Thymus (tissue), 11 donors: Measurements from ENCODE around the gene LMAN2. TPM values are rescaled to one million over a fixed set of nuclear protein-coding genes. Genes with fewer than 3 reads are reported as not detected.
A peak's percentile ranks its signal among the peaks of the same experiment; 100 is the strongest.
"Not testable (repeated sequence)": the region's sequence is repeated elsewhere in the genome, so short reads cannot be mapped to it uniquely, and the experiment has no call there.

Experiments used
- DNase-seq, 9 donors: peaks; one replicate each; pipeline ENCODE4 v3.0.0-alpha.2; 2013; ENCODE audit warnings: low spot score in 9 of 9, low read depth in 6 of 9, missing footprints in 1 of 9
- H3K27ac ChIP-seq, 2 donors: one replicate each; pipeline ENCODE4 v1.5.1; 2013; ENCODE audit warnings: control low read depth in 1 of 2, low read depth in 1 of 2, low read length in 1 of 2, mild to moderate bottlenecking in 1 of 2, moderate library complexity in 1 of 2
- H3K27me3 ChIP-seq, 2 donors: one replicate each; pipeline ENCODE4 v1.5.1; 2013; ENCODE audit warnings: low read length in 1 of 2; ENCODE audit not compliant: control insufficient read depth in 2 of 2, insufficient read depth in 1 of 2
- H3K36me3 ChIP-seq, 2 donors: one replicate each; pipeline ENCODE4 v1.5.1; 2013; ENCODE audit warnings: low read length in 1 of 2, mild to moderate bottlenecking in 1 of 2, moderate library complexity in 1 of 2; ENCODE audit not compliant: control insufficient read depth in 2 of 2, insufficient read depth in 2 of 2
- H3K4me1 ChIP-seq, 2 donors: one replicate each; pipeline ENCODE4 v1.5.1; 2013; ENCODE audit warnings: low read length in 2 of 2; ENCODE audit not compliant: control insufficient read depth in 2 of 2, insufficient read depth in 2 of 2
- H3K4me3 ChIP-seq, 2 donors: one replicate each; pipeline ENCODE4 v1.5.1; 2013; ENCODE audit warnings: low read length in 2 of 2, control low read depth in 1 of 2, mild to moderate bottlenecking in 1 of 2
- H3K9me3 ChIP-seq, 2 donors: one replicate each; pipeline ENCODE4 v1.5.1; 2013; ENCODE audit warnings: low read length in 1 of 2, mild to moderate bottlenecking in 1 of 2; ENCODE audit not compliant: control insufficient read depth in 2 of 2, insufficient read depth in 1 of 2
- WGBS: extraction: QIAGEN DNeasy Blood & Tissue Kit; methylation state at CpG from one replicate; pipeline ENCODE4 v1.1.7; 2013; 5-methylcytosine and 5-hydroxymethylcytosine counted together
- polyA plus RNA-seq: library from polyadenylated mRNA; stranded (reverse); fragments of 200-250 nt; gene quantifications from one replicate; pipeline ENCODE4 v1.2.3, GENCODE V29; 2013
- total RNA-seq: library from RNA; stranded (reverse); fragments of 120-200 nt; gene quantifications from one replicate; pipeline ENCODE4 v1.2.4, GENCODE V29; 2013
- donor health status: healthy.

The LMAN2 gene
- total and polyA plus RNA-seq, 2 donors, result 95.3 to 117 TPM

DNA sequence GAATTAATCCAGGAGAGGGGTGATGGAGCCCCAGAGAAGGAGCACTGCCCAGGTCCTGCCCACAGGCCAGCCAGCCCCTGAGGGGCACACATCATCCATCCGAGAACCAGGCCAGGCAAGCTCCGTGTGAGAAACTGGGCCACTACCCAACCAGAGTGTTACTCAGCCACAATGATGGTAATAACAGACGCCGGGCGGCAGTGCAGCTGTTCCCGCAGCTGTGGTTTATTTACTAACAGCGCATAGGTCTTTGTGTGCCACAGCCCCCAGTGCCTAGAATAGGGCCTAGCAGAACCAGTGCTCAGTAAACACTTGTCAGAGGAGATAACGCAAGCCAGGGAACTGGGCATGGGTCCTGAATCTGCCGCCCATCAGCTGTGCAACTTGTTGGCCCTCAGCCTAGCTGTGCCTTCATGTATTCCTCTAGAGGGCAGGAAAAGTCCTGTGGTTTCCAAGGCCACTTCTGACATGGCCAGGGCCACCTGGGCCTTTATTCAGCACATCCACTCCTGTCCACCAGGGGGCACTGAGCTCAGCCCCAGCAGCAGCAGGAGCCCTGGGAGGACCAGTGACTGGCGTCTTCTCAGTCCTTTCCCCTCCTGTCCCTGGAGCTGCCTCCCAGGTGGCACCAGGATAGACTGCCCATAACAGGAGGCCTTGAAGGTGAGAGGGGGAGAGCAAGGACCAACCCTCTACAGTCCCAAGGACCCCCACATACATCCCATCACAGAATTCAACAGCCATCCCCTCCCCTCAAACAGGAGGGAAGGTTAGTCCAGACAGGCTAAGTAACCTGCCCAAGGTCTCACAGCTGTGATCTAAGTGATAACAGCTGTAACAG lies 41.9 kb downstream of the LMAN2 start:
- H3K27ac ChIP-seq, result peak overlapping the region in 1 of 2 donors; percentile 40
- 78% methylated on average over 10 of the region's 10 CpGs for WGBS
- H3K4me1 ChIP-seq, result peaks cover 29 to 59% of the 10 kb centered on the region in 2 donors

DNA sequence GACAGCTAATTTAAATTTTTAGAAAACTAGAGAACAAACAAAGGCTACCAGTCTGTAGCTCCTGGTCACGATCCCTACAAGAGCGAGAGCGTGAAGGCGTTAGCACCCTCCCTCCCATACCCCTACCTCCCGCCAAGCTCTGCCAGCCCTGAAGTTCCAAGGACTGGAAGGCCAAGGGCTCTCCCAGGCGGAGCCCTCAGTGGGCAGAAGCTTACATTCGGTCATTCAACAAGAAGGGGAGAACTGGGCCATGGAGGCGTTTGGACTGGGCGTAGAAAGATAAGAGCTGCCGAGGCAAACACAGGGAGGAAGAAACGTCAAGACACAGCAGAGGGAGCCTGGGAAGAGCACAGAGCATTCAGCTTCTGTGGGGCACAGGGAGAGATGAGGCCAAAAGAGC lies 42.7 kb downstream of the LMAN2 start:
- Histone ChIP-seq H3K4me3 (no peak overlapping the region), H3K4me1 (peaks cover 34 to 64% of the 10 kb centered on the region in 2 donors), H3K9me3 (no peaks in the 10 kb centered on the region), H3K27ac (no peak overlapping the region), H3K27me3 (no peaks in the 10 kb centered on the region), H3K36me3 (peaks cover 28 to 54% of the 10 kb centered on the region in 2 donors)
- no peak for DNase-seq
- WGBS, result 98% methylated on average over 11 of the region's 11 CpGs

More for the DNA sequence above, 41.9 kb downstream of the LMAN2 start:
- DNase-seq, result peak in 4 of 9 donors; percentile 46 to 76 (median 68)
- H3K27me3 ChIP-seq, result no peaks in the 10 kb centered on the region
- H3K4me3 ChIP-seq, result peak overlapping the region; percentile 45 to 81
- H3K9me3 ChIP-seq, result no peaks in the 10 kb centered on the region
- H3K36me3 ChIP-seq, result peaks cover 28 to 55% of the 10 kb centered on the region in 2 donors

DNA sequence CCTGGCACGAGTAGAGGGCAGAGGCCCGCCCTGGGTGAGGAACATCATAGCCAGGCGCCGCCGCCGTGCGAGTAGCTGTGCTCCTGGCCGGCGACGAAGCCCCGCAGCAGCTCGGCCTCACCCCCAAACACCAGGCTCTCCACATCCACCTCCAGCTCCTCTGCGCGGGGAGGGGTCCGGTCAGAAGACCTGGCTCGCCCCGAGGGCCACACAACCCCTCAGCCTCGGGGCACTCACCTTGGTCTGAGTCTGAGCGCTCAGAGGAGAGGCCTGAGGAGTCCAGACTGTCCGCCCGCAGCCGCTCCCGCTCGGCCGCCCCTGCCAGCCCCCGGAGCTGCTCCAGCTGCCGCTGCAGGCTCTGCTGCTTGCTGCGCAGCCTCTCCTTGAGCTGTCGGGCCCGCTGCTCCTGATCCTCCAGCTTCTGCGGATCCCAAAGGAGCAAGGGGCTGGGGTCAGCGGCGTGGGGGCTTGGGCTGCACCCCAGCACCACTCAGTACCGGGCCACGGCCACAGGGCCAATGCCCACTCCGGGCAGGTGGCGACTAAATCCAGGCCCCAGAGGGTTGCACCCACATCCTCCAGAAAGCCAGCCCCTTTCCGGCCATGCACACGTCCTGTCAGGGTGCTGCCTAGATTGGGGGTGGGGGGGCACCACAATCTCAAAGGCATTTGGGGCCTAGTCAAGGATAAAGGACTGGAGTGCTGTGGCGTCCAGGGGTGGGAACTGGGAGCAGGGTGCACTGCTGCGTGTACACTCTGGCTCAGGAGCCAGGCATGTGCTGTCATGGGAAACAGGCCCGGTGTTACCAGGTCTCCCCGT lies 43.7 kb downstream of the LMAN2 start:
- peaks cover 28 to 54% of the 10 kb centered on the region in 2 donors for H3K36me3 ChIP-seq
- no peak for DNase-seq
- peaks cover 32 to 58% of the 10 kb centered on the region in 2 donors for H3K4me1 ChIP-seq
- no peak overlapping the region for H3K27ac ChIP-seq
- no peaks in the 10 kb centered on the region for H3K9me3 ChIP-seq
- no peaks in the 10 kb centered on the region for H3K27me3 ChIP-seq
- 96% methylated on average over 43 of the region's 43 CpGs for WGBS
- H3K4me3 ChIP-seq, result no peak overlapping the region

DNA sequence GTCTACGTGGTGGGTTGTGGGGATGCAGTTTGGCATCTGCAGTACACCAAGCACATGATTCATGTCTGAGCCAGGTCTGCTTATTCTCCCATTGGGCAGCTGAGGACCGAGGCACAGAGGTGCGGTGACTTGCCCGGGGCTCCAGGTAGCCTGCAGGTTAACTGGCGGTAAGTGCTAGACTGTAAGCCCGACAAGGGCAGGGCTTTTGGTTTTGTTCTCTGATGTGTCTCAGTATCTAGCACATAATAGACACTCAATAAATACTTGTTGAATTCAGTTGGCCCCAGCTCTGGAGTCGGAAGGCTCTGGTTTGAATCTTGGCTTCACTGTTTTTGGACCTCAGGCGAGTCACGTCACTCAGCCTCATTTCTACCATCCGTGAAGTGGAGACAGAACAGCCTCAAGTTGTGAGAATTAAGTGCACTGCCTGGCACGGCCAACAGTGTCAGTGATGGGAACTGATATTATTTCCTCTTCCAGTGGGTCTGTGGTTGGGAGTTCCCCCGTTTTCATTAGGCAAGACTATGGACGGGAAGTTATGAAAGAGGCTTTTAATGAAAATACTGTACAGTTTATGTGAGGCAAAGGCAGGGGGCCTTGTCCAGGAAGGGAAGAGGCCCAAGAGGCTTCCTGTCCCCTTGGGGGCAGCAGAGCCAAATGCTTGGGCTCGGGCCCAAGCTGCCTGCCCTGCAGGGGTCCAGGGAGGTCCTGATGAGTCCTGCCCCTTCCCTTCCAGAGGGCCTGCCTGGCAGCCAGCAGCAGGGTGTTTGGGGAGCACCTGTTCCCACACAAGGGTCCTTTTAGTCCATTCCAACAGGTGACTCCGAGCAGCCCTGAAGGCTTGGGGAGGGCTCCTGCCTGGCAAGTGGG lies 44.6 kb downstream of the LMAN2 start:
- H3K36me3 ChIP-seq, result peaks cover 28 to 56% of the 10 kb centered on the region in 2 donors
- 93% methylated on average over 15 of the region's 15 CpGs for WGBS
- no peak overlapping the region for H3K27ac ChIP-seq
- peaks cover 35 to 59% of the 10 kb centered on the region in 2 donors for H3K4me1 ChIP-seq
- no peaks in the 10 kb centered on the region for H3K9me3 ChIP-seq
- no peak overlapping the region for H3K4me3 ChIP-seq
- H3K27me3 ChIP-seq, result no peaks in the 10 kb centered on the region
- DNase-seq, result no peak

DNA sequence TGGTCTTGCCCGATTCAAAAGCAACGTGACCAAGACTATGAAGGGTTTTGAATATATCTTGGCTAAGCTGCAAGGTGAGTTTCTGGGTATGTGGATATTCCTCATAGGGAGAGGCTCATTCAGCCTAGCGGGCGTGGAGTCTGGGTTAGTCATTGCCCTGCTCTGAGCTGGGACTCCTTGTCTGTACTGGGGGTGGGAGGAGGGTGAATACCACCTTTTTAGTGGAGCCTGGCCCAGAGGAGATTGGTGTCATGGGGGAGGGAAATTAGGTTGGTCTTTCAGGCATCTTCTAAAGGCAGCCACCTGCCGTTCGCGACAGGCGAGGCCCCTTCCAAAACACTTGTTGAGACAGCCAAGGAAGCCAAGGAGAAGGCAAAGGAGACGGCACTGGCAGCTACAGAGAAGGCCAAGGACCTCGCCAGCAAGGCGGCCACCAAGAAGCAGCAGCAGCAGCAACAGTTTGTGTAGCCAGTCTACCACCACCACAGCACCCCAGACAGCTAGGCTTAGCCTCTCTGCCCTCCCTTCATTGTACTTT lies 45.3 kb downstream of the LMAN2 start:
- not testable (repeated sequence) for H3K9me3 ChIP-seq, DNase-seq, H3K27me3 ChIP-seq, H3K27ac ChIP-seq, H3K4me3 ChIP-seq
- Histone ChIP-seq H3K36me3 (peaks cover 28 to 63% of the 10 kb centered on the region in 2 donors), H3K4me1 (peaks cover 30 to 59% of the 10 kb centered on the region in 2 donors)
- 96% methylated on average over 11 of the region's 11 CpGs for WGBS

DNA sequence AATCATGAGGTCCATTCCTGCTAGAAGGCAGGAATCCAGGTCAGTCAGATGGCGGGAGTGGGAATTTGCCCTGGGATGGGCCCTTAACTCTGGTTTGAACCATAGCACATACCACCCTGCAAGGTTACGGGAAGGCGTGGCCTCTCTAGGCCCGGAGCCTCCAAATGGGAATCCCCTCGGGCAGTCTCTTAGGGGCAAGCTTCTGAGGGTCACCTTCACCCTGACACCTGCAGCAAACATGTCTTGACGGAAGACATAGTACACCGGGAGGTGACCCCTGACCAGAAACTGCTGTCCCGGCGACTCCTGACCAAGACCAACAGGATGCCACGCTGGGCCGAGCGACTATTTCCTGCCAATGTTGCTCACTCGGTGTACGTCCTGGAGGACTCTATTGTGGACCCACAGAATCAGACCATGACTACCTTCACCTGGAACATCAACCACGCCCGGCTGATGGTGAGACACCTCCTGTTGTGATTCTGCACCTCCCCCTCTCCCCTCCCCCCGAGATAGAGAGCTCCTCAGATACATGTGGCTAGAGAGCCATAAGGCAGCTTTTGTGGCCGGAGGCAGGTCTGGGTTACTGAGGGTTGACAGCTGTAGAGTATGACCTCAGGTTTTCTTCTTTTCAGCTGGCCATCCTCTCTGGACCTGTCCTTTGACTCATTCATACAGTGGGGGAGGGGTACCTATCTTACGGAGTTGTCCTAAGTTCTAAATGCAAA lies 46.9 kb downstream of the LMAN2 start:
- H3K4me1 ChIP-seq, result peaks cover 25 to 59% of the 10 kb centered on the region in 2 donors
- peak overlapping the region; percentile 71 to 73 for H3K4me3 ChIP-seq
- no peak for DNase-seq
- WGBS, result 72% methylated on average over 19 of the region's 19 CpGs
- peak overlapping the region in 1 of 2 donors; percentile 50 for H3K27ac ChIP-seq
- peaks cover 28 to 58% of the 10 kb centered on the region in 2 donors for H3K36me3 ChIP-seq
- H3K9me3 ChIP-seq, result no peaks in the 10 kb centered on the region
- no peaks in the 10 kb centered on the region for H3K27me3 ChIP-seq

DNA sequence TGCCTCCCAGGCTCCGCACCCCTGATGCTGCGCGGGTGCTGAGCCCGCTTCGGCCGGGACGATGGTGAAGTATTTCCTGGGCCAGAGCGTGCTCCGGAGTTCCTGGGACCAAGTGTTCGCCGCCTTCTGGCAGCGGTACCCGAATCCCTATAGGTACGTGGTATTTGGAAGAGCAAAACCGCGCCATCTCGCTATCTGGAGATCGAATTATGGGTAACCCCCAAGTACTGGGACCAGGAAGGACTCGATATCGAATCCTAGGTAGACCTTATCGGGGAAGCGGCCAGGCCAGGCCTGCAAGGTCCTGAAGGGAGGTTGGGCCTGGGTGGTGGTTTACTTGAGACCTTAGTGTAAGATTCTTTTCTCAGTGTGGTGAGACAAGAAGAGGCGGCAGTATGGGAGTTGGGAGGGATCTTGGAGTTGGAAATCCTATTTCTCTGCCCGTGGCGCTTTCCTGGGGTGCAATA lies 47.5 kb downstream of the LMAN2 start:
- peak overlapping the region; percentile 71 to 73 for H3K4me3 ChIP-seq
- DNase-seq, result no peak
- peak overlapping the region; percentile 50 to 55 for H3K27ac ChIP-seq
- no peaks in the 10 kb centered on the region for H3K9me3 ChIP-seq
- no peaks in the 10 kb centered on the region for H3K27me3 ChIP-seq
- H3K36me3 ChIP-seq, result peaks cover 24 to 53% of the 10 kb centered on the region in 2 donors
- H3K4me1 ChIP-seq, result peaks cover 29 to 59% of the 10 kb centered on the region in 2 donors
- 3% methylated on average over 25 of the region's 25 CpGs for WGBS
